Transverse colon (tissue), 4 donors: ENCODE results near the gene OVCH2.

Source experiments
- CTCF ChIP-seq, 5 experiments: fragments of 200-600 bp in 3 of 5; fragments of 450-650 bp in 2 of 5; sonication (generic) in 3 of 5; IDR thresholded peaks; 1 replicate in 2 of 5; 2 replicates in 3 of 5; pipeline ENCODE4 v1.5.1; 2016 to 2017; ENCODE audit warnings: antibody characterized with exemption in 5 of 5, inconsistent platforms in 3 of 5, mild to moderate bottlenecking in 2 of 5, moderate library complexity in 1 of 5
- EP300 ChIP-seq: sonication (generic); formaldehyde crosslinking; IDR thresholded peaks from one replicate; pipeline ENCODE4 v1.6.1; 2017; ENCODE audit warnings: antibody characterized with exemption, low read depth
- POLR2A ChIP-seq: fragments of 450-650 bp; IDR thresholded peaks from one replicate; pipeline ENCODE4 v1.6.1; 2016; ENCODE audit warnings: antibody characterized with exemption, mild to moderate bottlenecking, moderate library complexity
- POLR2AphosphoS5 ChIP-seq, 3 donors: sonication (generic); formaldehyde crosslinking; IDR thresholded peaks; one replicate each; pipeline ENCODE4 v1.6.1; 2016; ENCODE audit warnings: antibody characterized with exemption in 3 of 3

GRCh38 chr11:7691759-7692350 lies 14.4 kb downstream of the OVCH2 start:
- no peak for TF ChIP-seq POLR2A
- no peak for TF ChIP-seq CTCF (IDR thresholded peaks at IDR 0.05)
- no peak for TF ChIP-seq POLR2AphosphoS5 (IDR thresholded peaks at IDR 0.05)
- TF ChIP-seq EP300, result no peak
